HG03108 (cell line): Measurements from ENCODE around the gene MYBPH.

Experiments used
- ATAC-seq: cut with Tn5 transposase; IDR thresholded peaks from one replicate; pipeline ENCODE4 v1.9.1; 2021; ENCODE audit warnings: moderate library complexity; ENCODE audit not compliant: unreplicated experiment

The MYBPH gene

GRCh38 chr1:203201516-203202205 lies 26.0 kb upstream of the MYBPH start:
- no peak for ATAC-seq

- no peak for ATAC-seq
Observed at GRCh38 chr1:203200916-203201315, 25.3 kb upstream of the MYBPH start.

GRCh38 chr1:203199816-203200571 lies 24.4 kb upstream of the MYBPH start:
- ATAC-seq, result no peak

- no peak for ATAC-seq
Observed at GRCh38 chr1:203199481-203199815, 23.8 kb upstream of the MYBPH start.

GRCh38 chr1:203199002-203199401 lies 23.4 kb upstream of the MYBPH start:
- no peak for ATAC-seq

GRCh38 chr1:203197625-203198024 lies 22.0 kb upstream of the MYBPH start:
- no peak for ATAC-seq

GRCh38 chr1:203196371-203196770 lies 20.7 kb upstream of the MYBPH start:
- no peak for ATAC-seq

- ATAC-seq, result no peak
Observed at GRCh38 chr1:203190949-203191348, 15.3 kb upstream of the MYBPH start.

- ATAC-seq, result no peak
Observed at GRCh38 chr1:203189951-203190352, 14.3 kb upstream of the MYBPH start.

GRCh38 chr1:203188686-203189232 lies 13.1 kb upstream of the MYBPH start:
- no peak for ATAC-seq

GRCh38 chr1:203187689-203188264 lies 12.2 kb upstream of the MYBPH start:
- ATAC-seq, result no peak

- ATAC-seq, result no peak
Observed at GRCh38 chr1:203187304-203187685, 11.7 kb upstream of the MYBPH start.

- no peak for ATAC-seq
Observed at GRCh38 chr1:203186446-203187303, 11.0 kb upstream of the MYBPH start, which contains the start of gene CHI3L1. Gene CHI3L1, minus strand, starts transcription at chr1:203186704. Its CDS starts 81 bp downstream, at chr1:203186623.

- no peak for ATAC-seq
Observed at GRCh38 chr1:203186091-203186445, 10.4 kb upstream of the MYBPH start.

- no peak for ATAC-seq
Observed at GRCh38 chr1:203185585-203185984, 10.0 kb upstream of the MYBPH start.

- ATAC-seq, result no peak
Observed at GRCh38 chr1:203185061-203185461, 9.4 kb upstream of the MYBPH start.

GRCh38 chr1:203184467-203184866 lies 8.8 kb upstream of the MYBPH start:
- no peak for ATAC-seq

GRCh38 chr1:203183828-203184227 lies 8.2 kb upstream of the MYBPH start:
- no peak for ATAC-seq

GRCh38 chr1:203182387-203182953 lies 6.8 kb upstream of the MYBPH start:
- no peak for ATAC-seq

GRCh38 chr1:203181586-203182386 lies 6.2 kb upstream of the MYBPH start:
- ATAC-seq, result no peak
